Measurements from ENCODE around the gene NELL2.

The NELL2 gene

GRCh38 chr12:44674875-44675274 lies 201.2 kb downstream of the NELL2 start:
- peak; percentile 28 for DNase-seq

GRCh38 chr12:44673811-44674210 lies 202.3 kb downstream of the NELL2 start:
- no peak for DNase-seq

- no peak for DNase-seq
Observed at GRCh38 chr12:44672042-44672441, 204.1 kb downstream of the NELL2 start.

GRCh38 chr12:44668443-44668842 lies 207.7 kb downstream of the NELL2 start:
- no peak for DNase-seq

- DNase-seq, result no peak
Observed at GRCh38 chr12:44667461-44667860, 208.7 kb downstream of the NELL2 start.

GRCh38 chr12:44663291-44663690 lies 212.8 kb downstream of the NELL2 start:
- no peak for DNase-seq

GRCh38 chr12:44655846-44656245 lies 220.3 kb downstream of the NELL2 start:
- DNase-seq, result no peak

- DNase-seq, result peak; percentile 13
Observed at GRCh38 chr12:44654646-44655639, 221.2 kb downstream of the NELL2 start.

GRCh38 chr12:44653861-44654527 lies 222.1 kb downstream of the NELL2 start:
- no peak for DNase-seq

- no peak for DNase-seq
Observed at GRCh38 chr12:44649693-44650092, 226.4 kb downstream of the NELL2 start.

GRCh38 chr12:44647917-44648690 lies 228.0 kb downstream of the NELL2 start:
- no peak for DNase-seq

GRCh38 chr12:44640427-44641190 lies 235.5 kb downstream of the NELL2 start:
- no peak for DNase-seq

- no peak for DNase-seq
Observed at GRCh38 chr12:44637875-44638274, 238.2 kb downstream of the NELL2 start.

GRCh38 chr12:44628180-44628579 lies 247.9 kb downstream of the NELL2 start:
- DNase-seq, result no peak

- no peak for DNase-seq
Observed at GRCh38 chr12:44627387-44628166, 248.5 kb downstream of the NELL2 start.

- DNase-seq, result peak; percentile 61
Observed at GRCh38 chr12:44626883-44627282, 249.2 kb downstream of the NELL2 start.

GRCh38 chr12:44618946-44619345 lies 257.2 kb downstream of the NELL2 start:
- DNase-seq, result no peak

- no peak for DNase-seq
Observed at GRCh38 chr12:44616402-44616801, 259.7 kb downstream of the NELL2 start.

GRCh38 chr12:44611538-44611937 lies 264.6 kb downstream of the NELL2 start:
- DNase-seq, result no peak

GRCh38 chr12:44603701-44604100 lies 272.4 kb downstream of the NELL2 start:
- peak; percentile 44 for DNase-seq

GRCh38 chr12:44592626-44593025 lies 283.5 kb downstream of the NELL2 start:
- no peak for DNase-seq

GRCh38 chr12:44589697-44590096 lies 286.4 kb downstream of the NELL2 start:
- no peak for DNase-seq

Measured in retina (tissue), 1 donor.